ENCODE data around the gene PROM1.

Gene PROM1

DNA sequence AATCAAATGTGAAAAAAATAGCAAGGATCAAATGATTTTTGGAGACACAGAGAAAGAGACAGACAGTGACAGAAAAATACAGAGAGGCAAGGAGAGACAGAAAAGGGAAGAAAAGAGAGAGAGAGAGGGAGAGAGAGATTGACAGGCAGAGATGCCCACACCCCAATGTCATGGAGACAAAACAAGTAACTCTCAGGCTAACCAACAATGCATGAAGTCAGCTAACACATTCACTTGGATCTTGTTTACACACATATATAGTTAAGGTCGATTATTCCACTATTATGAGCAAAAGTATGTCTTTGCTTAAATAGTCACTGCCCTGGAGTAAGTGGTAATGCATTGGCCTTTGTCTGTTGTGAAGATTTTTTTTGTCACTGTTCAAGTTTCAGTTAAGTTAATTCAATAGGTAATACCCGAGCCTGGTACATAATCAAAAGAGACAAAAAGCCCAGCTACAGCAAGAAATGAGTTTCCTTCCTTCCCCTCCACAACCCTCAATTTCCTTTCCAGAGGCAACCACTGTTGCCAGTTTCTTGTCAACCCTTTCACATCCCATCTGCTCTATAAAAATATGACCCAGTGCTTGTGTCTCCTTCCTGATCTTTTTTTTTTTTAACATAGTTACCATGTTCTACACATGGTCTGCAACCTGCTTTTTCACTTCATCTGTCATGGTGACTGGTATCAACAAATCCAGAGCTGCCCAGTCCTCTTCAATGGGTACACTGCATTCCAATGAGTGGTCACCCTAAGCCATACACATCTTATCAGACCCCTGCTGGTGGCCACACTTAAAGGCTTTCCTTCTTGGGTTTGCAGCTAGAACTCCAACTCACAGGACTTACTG, 52.1 kb downstream of the PROM1 start:
- Histone ChIP-seq H3K4me3 (ENCODE audit: low read depth, low read length) (no peak overlapping the region), H3K27ac (ENCODE audit: extremely low read depth, low read depth, low read length) (no peak overlapping the region), H3K4me1 (ENCODE audit: control insufficient read depth, insufficient read depth, low read length) (no peaks in the 10 kb centered on the region), H3K36me3 (ENCODE audit: control insufficient read depth in 2 of 2, insufficient read depth in 1 of 2, low read length in 2 of 2) (no peaks in the 10 kb centered on the region), H3K9me3 (ENCODE audit: control insufficient read depth, insufficient read depth, low read depth, low read length) (no peaks in the 10 kb centered on the region)
- CTCF ChIA-PET: interaction anchor here (0.7 to 1.2 kb wide), 3 partner anchors 35 to 233 kb away, joined by 3 to 4 read pairs (median 3); no protein-coding TSS in a partner anchor
- TF ChIP-seq SP7 (tag by site-specific recombination; IDR thresholded peaks at IDR 0.05) (no peak), ZNF155 (tag by site-specific recombination; IDR thresholded peaks at IDR 0.05) (no peak), GLI2 (tag by site-specific recombination; IDR thresholded peaks at IDR 0.05; ENCODE audit: borderline replicate concordance, low read depth) (no peak), ZNF311 (tag by site-specific recombination; IDR thresholded peaks at IDR 0.05; ENCODE audit: borderline replicate concordance) (no peak), ZNF558 (tag by site-specific recombination; IDR thresholded peaks at IDR 0.05) (no peak)
- TF ChIP-seq, protein P1, sequence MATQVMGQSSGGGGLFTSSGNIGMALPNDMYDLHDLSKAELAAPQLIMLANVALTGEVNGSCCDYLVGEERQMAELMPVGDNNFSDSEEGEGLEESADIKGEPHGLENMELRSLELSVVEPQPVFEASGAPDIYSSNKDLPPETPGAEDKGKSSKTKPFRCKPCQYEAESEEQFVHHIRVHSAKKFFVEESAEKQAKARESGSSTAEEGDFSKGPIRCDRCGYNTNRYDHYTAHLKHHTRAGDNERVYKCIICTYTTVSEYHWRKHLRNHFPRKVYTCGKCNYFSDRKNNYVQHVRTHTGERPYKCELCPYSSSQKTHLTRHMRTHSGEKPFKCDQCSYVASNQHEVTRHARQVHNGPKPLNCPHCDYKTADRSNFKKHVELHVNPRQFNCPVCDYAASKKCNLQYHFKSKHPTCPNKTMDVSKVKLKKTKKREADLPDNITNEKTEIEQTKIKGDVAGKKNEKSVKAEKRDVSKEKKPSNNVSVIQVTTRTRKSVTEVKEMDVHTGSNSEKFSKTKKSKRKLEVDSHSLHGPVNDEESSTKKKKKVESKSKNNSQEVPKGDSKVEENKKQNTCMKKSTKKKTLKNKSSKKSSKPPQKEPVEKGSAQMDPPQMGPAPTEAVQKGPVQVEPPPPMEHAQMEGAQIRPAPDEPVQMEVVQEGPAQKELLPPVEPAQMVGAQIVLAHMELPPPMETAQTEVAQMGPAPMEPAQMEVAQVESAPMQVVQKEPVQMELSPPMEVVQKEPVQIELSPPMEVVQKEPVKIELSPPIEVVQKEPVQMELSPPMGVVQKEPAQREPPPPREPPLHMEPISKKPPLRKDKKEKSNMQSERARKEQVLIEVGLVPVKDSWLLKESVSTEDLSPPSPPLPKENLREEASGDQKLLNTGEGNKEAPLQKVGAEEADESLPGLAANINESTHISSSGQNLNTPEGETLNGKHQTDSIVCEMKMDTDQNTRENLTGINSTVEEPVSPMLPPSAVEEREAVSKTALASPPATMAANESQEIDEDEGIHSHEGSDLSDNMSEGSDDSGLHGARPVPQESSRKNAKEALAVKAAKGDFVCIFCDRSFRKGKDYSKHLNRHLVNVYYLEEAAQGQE (tag by site-specific recombination; IDR thresholded peaks at IDR 0.05): no peak
- TF ChIP-seq, protein P2, sequence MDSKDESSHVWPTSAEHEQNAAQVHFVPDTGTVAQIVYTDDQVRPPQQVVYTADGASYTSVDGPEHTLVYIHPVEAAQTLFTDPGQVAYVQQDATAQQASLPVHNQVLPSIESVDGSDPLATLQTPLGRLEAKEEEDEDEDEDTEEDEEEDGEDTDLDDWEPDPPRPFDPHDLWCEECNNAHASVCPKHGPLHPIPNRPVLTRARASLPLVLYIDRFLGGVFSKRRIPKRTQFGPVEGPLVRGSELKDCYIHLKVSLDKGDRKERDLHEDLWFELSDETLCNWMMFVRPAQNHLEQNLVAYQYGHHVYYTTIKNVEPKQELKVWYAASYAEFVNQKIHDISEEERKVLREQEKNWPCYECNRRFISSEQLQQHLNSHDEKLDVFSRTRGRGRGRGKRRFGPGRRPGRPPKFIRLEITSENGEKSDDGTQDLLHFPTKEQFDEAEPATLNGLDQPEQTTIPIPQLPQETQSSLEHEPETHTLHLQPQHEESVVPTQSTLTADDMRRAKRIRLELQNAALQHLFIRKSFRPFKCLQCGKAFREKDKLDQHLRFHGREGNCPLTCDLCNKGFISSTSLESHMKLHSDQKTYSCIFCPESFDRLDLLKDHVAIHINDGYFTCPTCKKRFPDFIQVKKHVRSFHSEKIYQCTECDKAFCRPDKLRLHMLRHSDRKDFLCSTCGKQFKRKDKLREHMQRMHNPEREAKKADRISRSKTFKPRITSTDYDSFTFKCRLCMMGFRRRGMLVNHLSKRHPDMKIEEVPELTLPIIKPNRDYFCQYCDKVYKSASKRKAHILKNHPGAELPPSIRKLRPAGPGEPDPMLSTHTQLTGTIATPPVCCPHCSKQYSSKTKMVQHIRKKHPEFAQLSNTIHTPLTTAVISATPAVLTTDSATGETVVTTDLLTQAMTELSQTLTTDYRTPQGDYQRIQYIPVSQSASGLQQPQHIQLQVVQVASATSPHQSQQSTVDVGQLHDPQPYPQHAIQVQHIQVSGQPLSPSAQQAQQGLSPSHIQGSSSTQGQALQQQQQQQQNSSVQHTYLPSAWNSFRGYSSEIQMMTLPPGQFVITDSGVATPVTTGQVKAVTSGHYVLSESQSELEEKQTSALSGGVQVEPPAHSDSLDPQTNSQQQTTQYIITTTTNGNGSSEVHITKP (tag by site-specific recombination; IDR thresholded peaks at IDR 0.05): no peak
- TF ChIP-seq, protein P3, sequence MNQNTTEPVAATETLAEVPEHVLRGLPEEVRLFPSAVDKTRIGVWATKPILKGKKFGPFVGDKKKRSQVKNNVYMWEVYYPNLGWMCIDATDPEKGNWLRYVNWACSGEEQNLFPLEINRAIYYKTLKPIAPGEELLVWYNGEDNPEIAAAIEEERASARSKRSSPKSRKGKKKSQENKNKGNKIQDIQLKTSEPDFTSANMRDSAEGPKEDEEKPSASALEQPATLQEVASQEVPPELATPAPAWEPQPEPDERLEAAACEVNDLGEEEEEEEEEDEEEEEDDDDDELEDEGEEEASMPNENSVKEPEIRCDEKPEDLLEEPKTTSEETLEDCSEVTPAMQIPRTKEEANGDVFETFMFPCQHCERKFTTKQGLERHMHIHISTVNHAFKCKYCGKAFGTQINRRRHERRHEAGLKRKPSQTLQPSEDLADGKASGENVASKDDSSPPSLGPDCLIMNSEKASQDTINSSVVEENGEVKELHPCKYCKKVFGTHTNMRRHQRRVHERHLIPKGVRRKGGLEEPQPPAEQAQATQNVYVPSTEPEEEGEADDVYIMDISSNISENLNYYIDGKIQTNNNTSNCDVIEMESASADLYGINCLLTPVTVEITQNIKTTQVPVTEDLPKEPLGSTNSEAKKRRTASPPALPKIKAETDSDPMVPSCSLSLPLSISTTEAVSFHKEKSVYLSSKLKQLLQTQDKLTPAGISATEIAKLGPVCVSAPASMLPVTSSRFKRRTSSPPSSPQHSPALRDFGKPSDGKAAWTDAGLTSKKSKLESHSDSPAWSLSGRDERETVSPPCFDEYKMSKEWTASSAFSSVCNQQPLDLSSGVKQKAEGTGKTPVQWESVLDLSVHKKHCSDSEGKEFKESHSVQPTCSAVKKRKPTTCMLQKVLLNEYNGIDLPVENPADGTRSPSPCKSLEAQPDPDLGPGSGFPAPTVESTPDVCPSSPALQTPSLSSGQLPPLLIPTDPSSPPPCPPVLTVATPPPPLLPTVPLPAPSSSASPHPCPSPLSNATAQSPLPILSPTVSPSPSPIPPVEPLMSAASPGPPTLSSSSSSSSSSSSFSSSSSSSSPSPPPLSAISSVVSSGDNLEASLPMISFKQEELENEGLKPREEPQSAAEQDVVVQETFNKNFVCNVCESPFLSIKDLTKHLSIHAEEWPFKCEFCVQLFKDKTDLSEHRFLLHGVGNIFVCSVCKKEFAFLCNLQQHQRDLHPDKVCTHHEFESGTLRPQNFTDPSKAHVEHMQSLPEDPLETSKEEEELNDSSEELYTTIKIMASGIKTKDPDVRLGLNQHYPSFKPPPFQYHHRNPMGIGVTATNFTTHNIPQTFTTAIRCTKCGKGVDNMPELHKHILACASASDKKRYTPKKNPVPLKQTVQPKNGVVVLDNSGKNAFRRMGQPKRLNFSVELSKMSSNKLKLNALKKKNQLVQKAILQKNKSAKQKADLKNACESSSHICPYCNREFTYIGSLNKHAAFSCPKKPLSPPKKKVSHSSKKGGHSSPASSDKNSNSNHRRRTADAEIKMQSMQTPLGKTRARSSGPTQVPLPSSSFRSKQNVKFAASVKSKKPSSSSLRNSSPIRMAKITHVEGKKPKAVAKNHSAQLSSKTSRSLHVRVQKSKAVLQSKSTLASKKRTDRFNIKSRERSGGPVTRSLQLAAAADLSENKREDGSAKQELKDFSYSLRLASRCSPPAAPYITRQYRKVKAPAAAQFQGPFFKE (tag by site-specific recombination; IDR thresholded peaks at IDR 0.05; ENCODE audit: borderline replicate concordance): no peak
- POLR2A ChIA-PET: no interaction called here

DNA sequence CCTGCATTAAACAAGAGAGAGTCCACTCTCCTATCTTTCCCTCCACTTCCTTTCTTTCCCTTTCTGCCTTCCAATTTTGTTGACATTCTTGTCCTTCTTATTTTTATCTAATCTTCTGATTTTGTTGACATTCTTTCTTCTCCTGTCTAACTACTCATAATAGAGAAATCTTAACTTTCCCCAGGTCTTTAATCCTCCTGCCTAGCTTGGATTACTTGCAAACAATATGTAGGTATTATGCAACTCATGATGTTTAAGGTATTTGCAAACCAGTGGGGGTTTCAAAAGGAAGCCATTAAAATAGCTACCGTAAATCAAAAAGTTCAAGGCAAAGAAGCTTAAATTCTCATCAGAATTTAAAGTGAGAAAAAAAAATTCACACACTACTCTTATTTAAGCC, 53.9 kb downstream of the PROM1 start:
- TF ChIP-seq PRDM1 (tag by site-specific recombination; IDR thresholded peaks at IDR 0.05) (peak; percentile 40; the same call in 1 of the 2 replicates), ZSCAN30 (tag by site-specific recombination; IDR thresholded peaks at IDR 0.05) (no peak)
- CTCF ChIA-PET: interaction anchor here (0.6 to 4.4 kb wide), 7 partner anchors 99 to 517 kb away, joined by 3 to 21 read pairs (median 4); no protein-coding TSS in a partner anchor

More for the DNA sequence above, 53.9 kb downstream of the PROM1 start:
- POLR2A ChIA-PET: no interaction called here
- no peaks in the 10 kb centered on the region for H3K9me3 ChIP-seq (ENCODE audit: control insufficient read depth, insufficient read depth, low read depth, low read length)
- no peaks in the 10 kb centered on the region for H3K36me3 ChIP-seq (ENCODE audit: control insufficient read depth in 2 of 2, insufficient read depth in 1 of 2, low read length in 2 of 2)
- H3K4me3 ChIP-seq (ENCODE audit: low read depth, low read length): no peak overlapping the region
- H3K4me1 ChIP-seq (ENCODE audit: control insufficient read depth, insufficient read depth, low read length): no peaks in the 10 kb centered on the region
- H3K27ac ChIP-seq (ENCODE audit: extremely low read depth, low read depth, low read length): no peak overlapping the region
